ENCODE data around the gene DUS4L. TPM values are rescaled to one million over a fixed set of nuclear protein-coding genes. Genes with fewer than 3 reads are reported as not detected.

DUS4L gene
- total RNA-seq, 2 experiments from 2014 or later, result 17.4 to 17.9 TPM

GRCh38 chr7:107597953-107598352 is 34.2 kb downstream of the DUS4L start:
- POLR2A ChIA-PET, result no interaction called here
- Mint-ChIP-seq H3K27ac (no peak overlapping the region), H3K4me1 (ENCODE audit: low read depth) (no peaks in the 10 kb centered on the region), H3K4me3 (no peak overlapping the region), H3K36me3 (ENCODE audit: low read depth) (peaks cover 6% of the 10 kb centered on the region), H3K9me3 (no peaks in the 10 kb centered on the region), H3K27me3 (no peaks in the 10 kb centered on the region)
- no peak for ATAC-seq
- TF ChIP-seq, protein P1, sequence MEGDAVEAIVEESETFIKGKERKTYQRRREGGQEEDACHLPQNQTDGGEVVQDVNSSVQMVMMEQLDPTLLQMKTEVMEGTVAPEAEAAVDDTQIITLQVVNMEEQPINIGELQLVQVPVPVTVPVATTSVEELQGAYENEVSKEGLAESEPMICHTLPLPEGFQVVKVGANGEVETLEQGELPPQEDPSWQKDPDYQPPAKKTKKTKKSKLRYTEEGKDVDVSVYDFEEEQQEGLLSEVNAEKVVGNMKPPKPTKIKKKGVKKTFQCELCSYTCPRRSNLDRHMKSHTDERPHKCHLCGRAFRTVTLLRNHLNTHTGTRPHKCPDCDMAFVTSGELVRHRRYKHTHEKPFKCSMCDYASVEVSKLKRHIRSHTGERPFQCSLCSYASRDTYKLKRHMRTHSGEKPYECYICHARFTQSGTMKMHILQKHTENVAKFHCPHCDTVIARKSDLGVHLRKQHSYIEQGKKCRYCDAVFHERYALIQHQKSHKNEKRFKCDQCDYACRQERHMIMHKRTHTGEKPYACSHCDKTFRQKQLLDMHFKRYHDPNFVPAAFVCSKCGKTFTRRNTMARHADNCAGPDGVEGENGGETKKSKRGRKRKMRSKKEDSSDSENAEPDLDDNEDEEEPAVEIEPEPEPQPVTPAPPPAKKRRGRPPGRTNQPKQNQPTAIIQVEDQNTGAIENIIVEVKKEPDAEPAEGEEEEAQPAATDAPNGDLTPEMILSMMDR (IDR thresholded peaks at IDR 0.05), result no peak
- no peak for DNase-seq
- intact Hi-C loops (cut with micrococcal nuclease), result no loop called here
- CTCF ChIA-PET, result no interaction called here

DNA sequence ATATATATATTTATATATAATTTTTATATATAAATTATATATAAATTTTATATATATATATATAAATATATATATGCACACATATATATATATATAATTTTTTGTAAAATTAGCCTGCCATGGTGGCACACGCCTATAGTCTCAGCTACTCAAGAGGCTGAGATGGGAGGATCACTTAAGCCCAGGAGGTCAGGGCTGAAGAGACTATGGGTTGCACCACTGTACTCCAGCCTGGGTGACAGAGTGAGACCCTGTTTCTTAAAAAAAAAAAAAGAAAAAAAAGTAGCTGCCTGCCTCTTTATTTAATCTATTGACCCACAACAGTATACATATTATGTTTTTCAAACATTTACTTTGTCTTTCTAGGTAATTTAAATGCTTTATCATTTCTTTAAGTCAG is 35.5 kb downstream of the DUS4L start:
- Mint-ChIP-seq H3K4me1 (ENCODE audit: low read depth) (no peaks in the 10 kb centered on the region), H3K4me3 (no peak overlapping the region), H3K36me3 (ENCODE audit: low read depth) (peaks cover 6% of the 10 kb centered on the region), H3K27me3 (no peaks in the 10 kb centered on the region), H3K27ac (no peak overlapping the region), H3K9me3 (no peaks in the 10 kb centered on the region)
- POLR2A ChIA-PET, result no interaction called here
- DNase-seq (no peak), ATAC-seq (no peak)
- intact Hi-C loops (cut with micrococcal nuclease), result no loop called here
- TF ChIP-seq, protein P1 (IDR thresholded peaks at IDR 0.05), result no peak
- CTCF ChIA-PET, result interaction anchor here (1.4 kb wide), 1 partner anchor 120 kb away, joined by 3 read pairs; no protein-coding TSS in a partner anchor

- intact Hi-C loops (cut with micrococcal nuclease), result no loop called here
- CTCF ChIA-PET, result interaction anchor here (1.2 to 1.4 kb wide), 2 partner anchors 18 to 119 kb away, joined by 3 to 4 read pairs; no protein-coding TSS in a partner anchor
- H3K27me3 Mint-ChIP-seq, result no peaks in the 10 kb centered on the region
- DNase-seq (no peak), ATAC-seq (no peak)
- H3K9me3 Mint-ChIP-seq, result no peaks in the 10 kb centered on the region
- TF ChIP-seq, protein P1 (IDR thresholded peaks at IDR 0.05), result no peak
- no peaks in the 10 kb centered on the region for H3K4me1 Mint-ChIP-seq (ENCODE audit: low read depth)
- H3K27ac Mint-ChIP-seq, result no peak overlapping the region
- POLR2A ChIA-PET, result no interaction called here
- no peak overlapping the region for H3K4me3 Mint-ChIP-seq
- H3K36me3 Mint-ChIP-seq (ENCODE audit: low read depth), result peaks cover 2% of the 10 kb centered on the region
Measured at GRCh38 chr7:107600816-107601215, 37.0 kb downstream of the DUS4L start.

DNA sequence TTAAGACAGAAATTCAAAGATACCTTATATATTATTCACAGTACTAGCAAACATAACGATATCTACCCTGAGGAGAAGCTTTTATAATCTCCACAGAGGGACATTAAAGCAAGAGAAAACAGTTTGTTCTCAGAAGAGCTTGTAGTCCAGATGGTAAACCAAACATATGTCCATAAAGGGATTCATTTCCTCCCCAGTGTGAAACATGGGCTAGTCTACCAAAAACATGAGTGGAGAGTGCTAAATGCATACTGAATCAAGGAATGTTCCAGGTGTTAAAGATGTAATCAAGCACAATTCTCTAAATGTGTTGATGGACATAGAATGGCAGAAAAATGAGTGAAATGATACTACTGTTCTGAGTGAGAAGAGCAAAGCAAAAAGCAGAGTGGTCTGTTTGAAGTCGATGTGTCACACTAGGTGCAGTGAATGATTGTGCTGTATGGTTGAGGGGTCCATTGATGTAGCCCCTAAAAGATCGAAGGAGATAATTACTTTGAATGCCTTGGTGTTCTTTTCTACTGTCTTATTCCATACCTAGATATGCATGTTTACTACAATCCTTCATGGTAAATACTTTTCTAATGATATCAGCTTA is 41.5 kb downstream of the DUS4L start:
- TF ChIP-seq, protein P1 (IDR thresholded peaks at IDR 0.05), result no peak
- DNase-seq, result no peak
- Mint-ChIP-seq H3K27ac (no peak overlapping the region), H3K27me3 (no peaks in the 10 kb centered on the region), H3K4me3 (no peak overlapping the region), H3K9me3 (no peaks in the 10 kb centered on the region), H3K4me1 (ENCODE audit: low read depth) (no peaks in the 10 kb centered on the region), H3K36me3 (ENCODE audit: low read depth) (peaks cover 4% of the 10 kb centered on the region)
- intact Hi-C loops (cut with micrococcal nuclease), result no loop called here
- ChIA-PET CTCF (interaction anchor here (0.8 kb wide), 1 partner anchor 270 kb away, joined by 4 read pairs; no protein-coding TSS in a partner anchor), POLR2A (interaction anchor here (0.7 kb wide), 1 partner anchor 690 kb away, joined by 3 read pairs; no protein-coding TSS in a partner anchor)
- ATAC-seq, result peak; percentile 34

DNA sequence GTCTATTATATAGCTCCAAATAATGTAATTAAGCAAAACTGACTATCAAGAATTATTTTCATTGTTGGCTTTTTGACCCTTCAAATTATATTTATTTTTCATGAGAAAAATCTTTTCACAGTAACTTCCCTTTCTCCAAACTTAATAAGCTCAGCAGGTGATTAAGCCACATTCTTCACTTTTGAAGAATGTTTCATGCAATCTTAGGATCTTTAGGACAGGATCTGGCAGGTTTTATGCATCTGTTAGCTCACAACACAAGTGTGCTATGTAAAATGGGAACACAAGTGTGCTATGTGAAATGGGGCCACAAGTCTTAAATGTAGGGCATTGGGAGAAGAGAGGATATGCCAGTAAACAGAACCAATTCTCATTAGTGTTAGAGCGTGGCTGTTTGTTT is 42.5 kb downstream of the DUS4L start:
- Mint-ChIP-seq H3K27ac (no peak overlapping the region), H3K4me1 (ENCODE audit: low read depth) (no peaks in the 10 kb centered on the region), H3K9me3 (no peaks in the 10 kb centered on the region), H3K4me3 (no peak overlapping the region), H3K27me3 (no peaks in the 10 kb centered on the region), H3K36me3 (ENCODE audit: low read depth) (peaks cover 4% of the 10 kb centered on the region)
- intact Hi-C loops (cut with micrococcal nuclease), result no loop called here
- TF ChIP-seq, protein P1 (IDR thresholded peaks at IDR 0.05), result no peak
- ChIA-PET POLR2A (no interaction called here), CTCF (no interaction called here)
- DNase-seq (no peak), ATAC-seq (no peak)

Measured in activated CD8-positive, alpha-beta T cell treated with anti-CD3 and anti-CD28 coated beads for 36 hours (primary cell).